Measurements from ENCODE around the gene IDH2.
"Not testable (repeated sequence)": the region's sequence is repeated elsewhere in the genome, so short reads cannot be mapped to it uniquely, and the experiment has no call there.

IDH2 gene

GRCh38 chr15:90101969-90102890, at the start of gene IDH2:
IDH2 (minus strand) TSS chr15:90102468; CDS start chr15:90102390, 78 bp downstream.
- DNase-seq (ENCODE audit: low read depth) = peak; percentile 90
- H3K4me3 ChIP-seq (ENCODE audit: low read depth, low read length) = peak within 1 kb of the TSS; percentile 71
- TF ChIP-seq MYC (IDR thresholded peaks at IDR 0.05; ENCODE audit: low read depth, low read length) = 0 out of 2 replicates have a peak, but pooled peaks have one; percentile 9
- TF ChIP-seq MAX (IDR thresholded peaks at IDR 0.05; ENCODE audit: low read depth, low read length) = no peak
- peak; percentile 98 for TF ChIP-seq POLR2A (IDR thresholded peaks at IDR 0.05; ENCODE audit: extremely low read depth, insufficient read length)
- no peak for TF ChIP-seq CTCF (IDR thresholded peaks at IDR 0.05; ENCODE audit: low read depth, low read length)

GRCh38 chr15:90150551-90150950, 48.3 kb upstream of the IDH2 start:
- not testable (repeated sequence) for H3K4me3 ChIP-seq (ENCODE audit: low read depth, low read length); DNase-seq (ENCODE audit: low read depth)

GRCh38 chr15:90149609-90150340, 47.5 kb upstream of the IDH2 start:
- H3K4me3 ChIP-seq (ENCODE audit: low read depth, low read length) = no peak overlapping the region
- TF ChIP-seq CTCF (IDR thresholded peaks at IDR 0.05; ENCODE audit: low read depth, low read length) (no peak), POLR2A (IDR thresholded peaks at IDR 0.05; ENCODE audit: extremely low read depth, insufficient read length) (no peak)
- DNase-seq (ENCODE audit: low read depth) = no peak

GRCh38 chr15:90146198-90146761, 44.0 kb upstream of the IDH2 start:
- not testable (repeated sequence) for DNase-seq (ENCODE audit: low read depth); H3K4me3 ChIP-seq (ENCODE audit: low read depth, low read length)

GRCh38 chr15:90145761-90146160, 43.5 kb upstream of the IDH2 start:
- TF ChIP-seq CTCF (IDR thresholded peaks at IDR 0.05; ENCODE audit: low read depth, low read length) = no peak
- no peak for TF ChIP-seq MYC (IDR thresholded peaks at IDR 0.05; ENCODE audit: low read depth, low read length)
- TF ChIP-seq MAX (IDR thresholded peaks at IDR 0.05; ENCODE audit: low read depth, low read length) = no peak
- TF ChIP-seq POLR2A (IDR thresholded peaks at IDR 0.05; ENCODE audit: extremely low read depth, insufficient read length) = no peak

GRCh38 chr15:90145259-90145658, 43.0 kb upstream of the IDH2 start:
- H3K4me3 ChIP-seq (ENCODE audit: low read depth, low read length) = no peak overlapping the region
- no peak for TF ChIP-seq POLR2A (IDR thresholded peaks at IDR 0.05; ENCODE audit: extremely low read depth, insufficient read length)
- TF ChIP-seq CTCF (IDR thresholded peaks at IDR 0.05; ENCODE audit: low read depth, low read length) = no peak
- no peak for TF ChIP-seq MAX (IDR thresholded peaks at IDR 0.05; ENCODE audit: low read depth, low read length)
- TF ChIP-seq MYC (IDR thresholded peaks at IDR 0.05; ENCODE audit: low read depth, low read length) = no peak
- DNase-seq (ENCODE audit: low read depth) = no peak

More at GRCh38 chr15:90145761-90146160, 43.5 kb upstream of the IDH2 start:
- H3K4me3 ChIP-seq (ENCODE audit: low read depth, low read length) = no peak overlapping the region
- DNase-seq (ENCODE audit: low read depth) = no peak

Measured in NB4 (cell line).